SU-DHL-6 (cell line): ENCODE data around the gene FAAP100.

Source experiments
- H2AFZ ChIP-seq: fragments of 200-600 bp; sonication (generic); 2 replicates; pipeline ENCODE4 v1.6.1; 2014; ENCODE audit warnings: low read depth, mild to moderate bottlenecking, moderate library complexity, mixed read lengths, antibody characterized with exemption, low read length; ENCODE audit not compliant: severe bottlenecking
- H3F3A ChIP-seq: fragments of 200-600 bp; shearing (Covaris generic); 2 replicates; pipeline ENCODE4 v1.6.0; 2016; ENCODE audit warnings: antibody characterized with exemption, mild to moderate bottlenecking; ENCODE audit not compliant: insufficient read depth
- H3K27ac ChIP-seq: fragments of 200-600 bp; sonication (generic); 2 replicates; pipeline ENCODE4 v1.5.1; 2016; ENCODE audit warnings: low read depth, mild to moderate bottlenecking, low read length, moderate library complexity, mixed read lengths
- H3K27me3 ChIP-seq: fragments of 200-600 bp; sonication (generic), shearing (Covaris generic); 2 replicates; pipeline ENCODE4 v1.6.0; 2014; ENCODE audit warnings: mild to moderate bottlenecking, low read length
- H3K36me3 ChIP-seq: fragments of 200-600 bp; sonication (generic); 2 replicates; pipeline ENCODE4 v1.6.1; 2014; ENCODE audit warnings: mild to moderate bottlenecking, low read length, mixed read lengths
- H3K4me2 ChIP-seq: fragments of 300-600, 200-600 bp; shearing (Covaris generic), sonication (generic); 2 replicates; pipeline ENCODE4 v1.6.0; 2014; ENCODE audit warnings: low read length, low read depth, mild to moderate bottlenecking; ENCODE audit not compliant: poor library complexity, severe bottlenecking
- H3K4me3 ChIP-seq: fragments of 200-600 bp; sonication (generic); 2 replicates; pipeline ENCODE4 v1.5.1; 2014; ENCODE audit warnings: antibody characterized with exemption, low read length, mild to moderate bottlenecking, mixed read lengths; ENCODE audit not compliant: insufficient read depth, poor library complexity, severe bottlenecking
- H3K79me2 ChIP-seq: fragments of 200-600 bp; sonication (generic); 2 replicates; pipeline ENCODE4 v1.6.1; 2014; ENCODE audit warnings: mild to moderate bottlenecking, low read length, moderate library complexity; ENCODE audit not compliant: insufficient read depth
- H3K9ac ChIP-seq: fragments of 200-600 bp; sonication (generic); 2 replicates; pipeline ENCODE4 v1.7.0; 2014; ENCODE audit warnings: mild to moderate bottlenecking, low read length
- H3K9me2 ChIP-seq: fragments of 200-600 bp; sonication (generic); replicated peaks from 2 replicates; pipeline ENCODE4 v1.6.1; 2014; ENCODE audit warnings: low read length; ENCODE audit not compliant: insufficient read depth
- H3K9me3 ChIP-seq: fragments of 200-600 bp; sonication (generic); 2 replicates; pipeline ENCODE4 v1.6.1; 2014; ENCODE audit warnings: low read length, mixed read lengths; ENCODE audit not compliant: insufficient read depth
- H4K20me1 ChIP-seq: fragments of 200-600 bp; sonication (generic); 2 replicates; pipeline ENCODE4 v1.6.1; 2014; ENCODE audit warnings: low read depth, mild to moderate bottlenecking, antibody characterized with exemption, low read length, moderate library complexity, mixed read lengths
- CTCF ChIP-seq: fragments of 200-600 bp; sonication (generic); IDR thresholded peaks from one replicate; pipeline ENCODE4 v1.5.1; 2017; ENCODE audit warnings: antibody characterized with exemption, mild to moderate bottlenecking, low read length, moderate library complexity; ENCODE audit not compliant: insufficient read depth, poor library complexity, severe bottlenecking
- EZH2phosphoT487 ChIP-seq: fragments of 200-600 bp; sonication (generic), shearing (Covaris generic); conservative IDR thresholded peaks from 2 replicates; pipeline ENCODE4 v1.6.1; 2018; ENCODE audit warnings: mild to moderate bottlenecking, antibody characterized with exemption, low read length, moderate library complexity, mixed read lengths

FAAP100 gene

DNA sequence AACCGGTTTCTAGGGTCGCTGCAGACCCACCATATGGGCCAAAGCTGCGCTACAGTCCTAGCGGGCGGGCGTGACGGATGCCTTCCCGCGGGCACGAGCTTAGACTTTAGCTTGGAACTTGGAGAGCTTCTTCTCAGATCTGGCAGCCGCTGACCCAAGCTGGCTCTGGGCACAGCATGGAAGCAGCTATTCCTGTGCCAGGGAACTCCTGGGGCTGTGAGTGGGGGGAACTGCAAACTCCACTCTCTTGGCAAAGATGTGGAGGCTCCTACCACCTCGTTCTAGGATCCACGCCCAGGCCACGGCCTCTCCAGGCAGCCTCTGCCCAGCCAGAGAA lies 8.8 kb downstream of the FAAP100 start:
- H2AFZ ChIP-seq = no peak overlapping the region
- no peaks in the 10 kb centered on the region for H4K20me1 ChIP-seq
- no peaks in the 10 kb centered on the region for H3F3A ChIP-seq
- H3K79me2 ChIP-seq = no peaks in the 10 kb centered on the region
- TF ChIP-seq CTCF (no peak), EZH2phosphoT487 (no peak)
- H3K27me3 ChIP-seq = no peaks in the 10 kb centered on the region
- no peaks in the 10 kb centered on the region for H3K36me3 ChIP-seq
- no peaks in the 10 kb centered on the region for H3K9me3 ChIP-seq
- no peaks in the 10 kb centered on the region for H3K9me2 ChIP-seq
- H3K9ac ChIP-seq = no peak overlapping the region
- H3K4me2 ChIP-seq = no peak overlapping the region
- no peak overlapping the region for H3K4me3 ChIP-seq
- H3K27ac ChIP-seq = no peak overlapping the region

- Histone ChIP-seq H2AFZ (no peak overlapping the region), H3K9me2 (no peaks in the 10 kb centered on the region), H3K27me3 (no peaks in the 10 kb centered on the region), H3K36me3 (no peaks in the 10 kb centered on the region), H3K4me3 (no peak overlapping the region), H3K9me3 (no peaks in the 10 kb centered on the region), H3K79me2 (no peaks in the 10 kb centered on the region), H3K27ac (no peak overlapping the region), H4K20me1 (no peaks in the 10 kb centered on the region), H3K9ac (no peak overlapping the region), H3F3A (no peaks in the 10 kb centered on the region), H3K4me2 (no peak overlapping the region)
- TF ChIP-seq CTCF (no peak), EZH2phosphoT487 (no peak)
These were observed 9.5 kb downstream of the FAAP100 start for GRCh38 chr17:81542431-81543338.

GRCh38 chr17:81541123-81541522 lies 11.0 kb downstream of the FAAP100 start:
- Histone ChIP-seq H3K79me2 (no peaks in the 10 kb centered on the region), H2AFZ (no peak overlapping the region), H3K27ac (no peak overlapping the region), H4K20me1 (no peaks in the 10 kb centered on the region; the same call in 1 of the 2 replicates), H3K27me3 (no peaks in the 10 kb centered on the region), H3K4me3 (no peak overlapping the region), H3K9me3 (no peaks in the 10 kb centered on the region), H3F3A (no peaks in the 10 kb centered on the region), H3K36me3 (no peaks in the 10 kb centered on the region), H3K4me2 (no peak overlapping the region), H3K9ac (no peak overlapping the region), H3K9me2 (no peaks in the 10 kb centered on the region)
- TF ChIP-seq CTCF (no peak), EZH2phosphoT487 (no peak)
